Measurements from ENCODE around the gene B3GNT7. TPM values are rescaled to one million over a fixed set of nuclear protein-coding genes. Genes with fewer than 3 reads are reported as not detected.

B3GNT7 gene
- total and polyA plus RNA-seq, 2 experiments from 2014 or later, result 44.2 to 89.4 TPM

GRCh38 chr2:231359948-231360347 is 35.6 kb upstream of the B3GNT7 start:
- TF ChIP-seq EZH2phosphoT487 (IDR thresholded peaks at IDR 0.05; ENCODE audit: unreplicated experiment), result no peak
- no peak for TF ChIP-seq ZNF462 (CRISPR knock-in tag; IDR thresholded peaks at IDR 0.05)
- no peak for TF ChIP-seq REST (IDR thresholded peaks at IDR 0.05; ENCODE audit: unreplicated experiment)
- TF ChIP-seq POLR2AphosphoS5 (IDR thresholded peaks at IDR 0.05; ENCODE audit: low read depth), result no peak
- no peak for TF ChIP-seq ETS1 (IDR thresholded peaks at IDR 0.05)
- peaks cover 22% of the 10 kb centered on the region for H3K4me1 ChIP-seq (ENCODE audit: insufficient read depth)
- Mint-ChIP-seq H3K9me3 (peaks cover 2% of the 10 kb centered on the region; the same call in 1 of the 3 replicates), H3K27ac (no peak overlapping the region), H3K36me3 (ENCODE audit: low read depth) (peaks cover 5% of the 10 kb centered on the region), H3K4me3 (no peak overlapping the region), H3K4me1 (peaks cover 47% of the 10 kb centered on the region), H3K27me3 (ENCODE audit: insufficient read depth, low read depth, poor library complexity) (peaks cover 4% of the 10 kb centered on the region)
- H3K4me2 ChIP-seq, result no peak overlapping the region
- H2AFZ ChIP-seq, result no peak overlapping the region
- H3K4me3 ChIP-seq, result no peak overlapping the region
- H3K9me2 ChIP-seq (ENCODE audit: insufficient read depth), result 0 out of 2 replicates have a peak, but pooled peaks cover 4% of the 10 kb centered on the region
- H3K36me3 ChIP-seq (ENCODE audit: insufficient read depth), result no peaks in the 10 kb centered on the region; the same call in 1 of the 2 replicates
- H3F3A ChIP-seq (replicated peaks; ENCODE audit: low read depth), result peaks cover 3% of the 10 kb centered on the region; the same call in 1 of the 2 replicates
- H3K79me2 ChIP-seq (replicated peaks; ENCODE audit: insufficient read depth), result no peaks in the 10 kb centered on the region
- H4K20me1 ChIP-seq (replicated peaks; ENCODE audit: insufficient read depth), result no peaks in the 10 kb centered on the region
- peak overlapping the region; percentile 45; the same call in 1 of the 2 replicates for H3K27ac ChIP-seq (ENCODE audit: low read depth)
- no peak for DNase-seq (ENCODE audit: low spot score)
- no peak for ATAC-seq
- no peaks in the 10 kb centered on the region for H3K27me3 ChIP-seq (ENCODE audit: insufficient read depth)
